Measurements from ENCODE around the gene PCYT1A. TPM values are rescaled to one million over a fixed set of nuclear protein-coding genes. Genes with fewer than 3 reads are reported as not detected.

Gene PCYT1A
- total RNA-seq, 2 donors from 2014 or later = 41.8 to 78.3 TPM

DNA sequence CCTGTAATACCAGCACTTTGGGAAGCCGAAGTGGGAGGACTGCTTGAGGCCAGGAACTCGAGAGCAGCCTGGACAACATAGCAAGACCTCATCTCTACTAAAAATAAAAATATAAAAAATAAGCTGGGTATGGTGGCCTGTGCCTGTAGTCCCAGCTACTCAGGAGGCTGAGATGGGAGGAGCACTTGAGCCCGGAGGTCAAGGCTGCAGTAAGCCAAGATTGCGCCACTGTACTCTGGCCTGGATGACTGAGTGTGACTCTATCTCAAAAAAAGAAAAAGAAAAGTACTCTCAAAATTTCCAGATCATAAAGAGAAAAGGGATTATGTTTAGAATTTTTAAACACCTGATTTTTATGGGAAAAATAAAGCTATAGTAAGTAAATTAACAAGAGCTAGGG lies 47.1 kb downstream of the PCYT1A start:
- no peak overlapping the region for H3K27ac ChIP-seq
- DNase-seq (ENCODE audit: low spot score) = no peak
- H3K27me3 ChIP-seq (replicated peaks; ENCODE audit: insufficient read depth) = no peaks in the 10 kb centered on the region
- TF ChIP-seq POLR2AphosphoS5 (IDR thresholded peaks at IDR 0.05) (no peak), POLR2A (IDR thresholded peaks at IDR 0.05) (no peak)
- TF ChIP-seq, protein P1, sequence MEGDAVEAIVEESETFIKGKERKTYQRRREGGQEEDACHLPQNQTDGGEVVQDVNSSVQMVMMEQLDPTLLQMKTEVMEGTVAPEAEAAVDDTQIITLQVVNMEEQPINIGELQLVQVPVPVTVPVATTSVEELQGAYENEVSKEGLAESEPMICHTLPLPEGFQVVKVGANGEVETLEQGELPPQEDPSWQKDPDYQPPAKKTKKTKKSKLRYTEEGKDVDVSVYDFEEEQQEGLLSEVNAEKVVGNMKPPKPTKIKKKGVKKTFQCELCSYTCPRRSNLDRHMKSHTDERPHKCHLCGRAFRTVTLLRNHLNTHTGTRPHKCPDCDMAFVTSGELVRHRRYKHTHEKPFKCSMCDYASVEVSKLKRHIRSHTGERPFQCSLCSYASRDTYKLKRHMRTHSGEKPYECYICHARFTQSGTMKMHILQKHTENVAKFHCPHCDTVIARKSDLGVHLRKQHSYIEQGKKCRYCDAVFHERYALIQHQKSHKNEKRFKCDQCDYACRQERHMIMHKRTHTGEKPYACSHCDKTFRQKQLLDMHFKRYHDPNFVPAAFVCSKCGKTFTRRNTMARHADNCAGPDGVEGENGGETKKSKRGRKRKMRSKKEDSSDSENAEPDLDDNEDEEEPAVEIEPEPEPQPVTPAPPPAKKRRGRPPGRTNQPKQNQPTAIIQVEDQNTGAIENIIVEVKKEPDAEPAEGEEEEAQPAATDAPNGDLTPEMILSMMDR (IDR thresholded peaks at IDR 0.05) = no peak
- 93% methylated on average over 4 of the region's 4 CpGs for WGBS
- intact Hi-C loops (cut with DNase I) = no loop called here
- no peaks in the 10 kb centered on the region for H3K4me1 ChIP-seq (replicated peaks)
- H3K9me3 ChIP-seq = no peaks in the 10 kb centered on the region
- H3K36me3 ChIP-seq = no peaks in the 10 kb centered on the region
- no peak overlapping the region for H3K4me3 ChIP-seq

DNA sequence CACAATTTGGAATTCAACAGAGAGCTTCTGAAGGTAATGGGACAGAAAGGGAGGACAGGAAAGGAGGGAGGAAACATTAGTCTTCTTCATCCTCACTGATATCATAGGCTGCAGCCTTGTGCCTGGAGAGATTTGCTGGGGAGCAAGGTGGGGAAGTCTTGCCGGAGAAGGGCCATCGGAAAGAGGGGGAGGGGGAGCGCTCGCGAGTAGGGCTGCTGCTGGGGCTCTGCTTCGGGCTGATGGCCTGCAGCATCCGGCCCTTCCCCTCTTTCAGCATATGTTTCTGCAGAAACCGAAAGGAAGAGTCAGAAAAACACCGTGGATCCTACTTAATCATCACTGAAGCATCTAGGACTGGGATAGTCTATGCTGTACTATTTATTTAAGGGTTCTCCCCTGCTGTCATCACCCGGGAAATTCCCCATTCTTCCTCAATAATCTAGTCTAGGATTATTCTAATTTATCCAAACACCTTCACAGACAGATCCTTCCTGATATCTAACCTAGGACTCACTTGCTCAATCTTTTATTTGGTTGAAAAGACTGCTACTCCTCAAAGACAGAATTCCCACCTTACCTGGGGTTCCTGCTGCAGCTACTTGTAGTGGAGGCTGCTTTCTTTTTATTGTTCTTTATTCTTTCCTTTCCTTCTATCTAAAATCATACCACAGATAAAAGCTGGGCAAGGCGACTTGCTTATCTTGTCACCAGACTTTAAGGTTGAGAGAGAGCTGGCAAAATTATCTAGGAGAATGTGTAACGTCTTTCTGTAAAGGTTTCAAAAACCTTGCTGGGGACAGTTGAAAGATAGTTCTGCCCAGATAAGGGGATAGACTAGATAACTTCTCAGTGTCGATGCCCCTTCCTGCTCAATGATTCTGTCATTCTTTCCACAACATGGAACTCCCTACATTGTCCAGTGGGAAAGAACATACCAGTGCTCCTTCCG lies 48.6 kb downstream of the PCYT1A start:
- Histone ChIP-seq H3K9me3 (no peaks in the 10 kb centered on the region), H3K27ac (no peak overlapping the region), H3K27me3 (replicated peaks; ENCODE audit: insufficient read depth) (no peaks in the 10 kb centered on the region), H3K36me3 (no peaks in the 10 kb centered on the region), H3K4me1 (replicated peaks) (no peaks in the 10 kb centered on the region), H3K4me3 (no peak overlapping the region)
- intact Hi-C loops (cut with DNase I) = no loop called here
- no peak for TF ChIP-seq POLR2A (IDR thresholded peaks at IDR 0.05)
- no peak for TF ChIP-seq POLR2AphosphoS5 (IDR thresholded peaks at IDR 0.05)
- TF ChIP-seq, protein P1 (IDR thresholded peaks at IDR 0.05) = no peak
- DNase-seq (ENCODE audit: low spot score) = no peak
- 74% methylated on average over 14 of the region's 14 CpGs for WGBS

DNA sequence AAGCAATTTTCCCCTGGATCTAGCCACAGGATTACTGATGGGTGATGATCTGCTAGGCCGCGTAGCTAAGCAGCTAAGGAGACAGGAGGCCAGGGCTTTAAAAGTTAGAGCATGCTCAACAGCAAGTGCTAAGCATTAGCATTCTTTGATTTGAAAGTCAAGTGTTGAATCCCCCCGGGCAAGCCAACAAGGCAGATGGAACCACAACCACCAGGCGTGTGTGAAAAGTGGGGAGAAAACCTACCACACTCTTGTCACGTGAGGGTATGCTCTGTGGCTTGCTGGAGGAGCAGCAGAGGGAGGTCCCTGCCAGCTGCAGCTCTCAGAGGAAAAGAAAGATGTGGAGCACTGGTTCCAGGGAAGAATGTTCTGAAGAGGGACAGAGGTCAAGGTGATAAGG lies 50.3 kb downstream of the PCYT1A start:
- Histone ChIP-seq H3K4me1 (replicated peaks) (no peaks in the 10 kb centered on the region), H3K27me3 (replicated peaks; ENCODE audit: insufficient read depth) (no peaks in the 10 kb centered on the region), H3K4me3 (no peak overlapping the region), H3K36me3 (no peaks in the 10 kb centered on the region), H3K9me3 (no peaks in the 10 kb centered on the region), H3K27ac (no peak overlapping the region)
- no peak for TF ChIP-seq POLR2A (IDR thresholded peaks at IDR 0.05)
- TF ChIP-seq POLR2AphosphoS5 (IDR thresholded peaks at IDR 0.05) = no peak
- TF ChIP-seq, protein P1 (IDR thresholded peaks at IDR 0.05) = no peak
- 89% methylated on average over 5 of the region's 5 CpGs for WGBS
- no peak for DNase-seq (ENCODE audit: low spot score)
- intact Hi-C loops (cut with DNase I) = no loop called here

DNA sequence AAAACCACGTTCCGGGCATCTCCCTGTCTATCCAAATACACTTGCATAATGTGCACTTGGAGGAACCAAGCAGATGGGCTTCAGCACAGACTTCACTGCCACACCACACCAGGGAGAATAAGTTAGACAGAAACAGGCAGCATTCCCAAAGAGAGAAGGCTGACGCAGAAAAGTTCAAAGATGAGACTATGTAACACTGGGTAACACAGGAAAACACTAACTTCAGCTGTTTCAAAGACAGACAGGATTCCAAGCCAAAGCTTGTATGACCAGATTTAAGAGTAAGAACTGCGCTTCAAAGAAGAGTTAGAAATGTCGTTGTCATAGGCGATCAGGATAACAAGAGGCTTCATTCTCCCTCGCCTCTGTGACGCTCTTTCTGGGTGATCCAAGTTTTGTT lies 51.3 kb downstream of the PCYT1A start:
- TF ChIP-seq POLR2A (IDR thresholded peaks at IDR 0.05) = no peak
- no peak for TF ChIP-seq POLR2AphosphoS5 (IDR thresholded peaks at IDR 0.05)
- TF ChIP-seq, protein P1 (IDR thresholded peaks at IDR 0.05) = no peak
- H3K4me3 ChIP-seq = no peak overlapping the region
- no peak for DNase-seq (ENCODE audit: low spot score)
- no peaks in the 10 kb centered on the region for H3K9me3 ChIP-seq
- H3K36me3 ChIP-seq = no peaks in the 10 kb centered on the region
- no peak overlapping the region for H3K27ac ChIP-seq
- H3K27me3 ChIP-seq (replicated peaks; ENCODE audit: insufficient read depth) = no peaks in the 10 kb centered on the region
- H3K4me1 ChIP-seq (replicated peaks) = no peaks in the 10 kb centered on the region
- intact Hi-C loops (cut with DNase I) = no loop called here
- WGBS = 90% methylated on average over 8 of the region's 8 CpGs

Data from prostate gland (tissue), 2 donors.